OCI-LY3 (cell line): Measurements from ENCODE around the gene OR6S1.

Source experiments
- EZH2phosphoT487 ChIP-seq: fragments of 200-600 bp; shearing (Covaris generic); IDR thresholded peaks from 2 replicates; pipeline ENCODE4 v1.6.1; 2018; ENCODE audit warnings: antibody characterized with exemption, mixed run types, low read depth
- TF ChIP-seq, protein P1 (sequence below): fragments of 200-600, 300-600 bp; sonication (generic); IDR thresholded peaks from 2 replicates; pipeline ENCODE4 v1.5.1; 2014; ENCODE audit warnings: antibody characterized with exemption, low read length, low read depth

DNA sequence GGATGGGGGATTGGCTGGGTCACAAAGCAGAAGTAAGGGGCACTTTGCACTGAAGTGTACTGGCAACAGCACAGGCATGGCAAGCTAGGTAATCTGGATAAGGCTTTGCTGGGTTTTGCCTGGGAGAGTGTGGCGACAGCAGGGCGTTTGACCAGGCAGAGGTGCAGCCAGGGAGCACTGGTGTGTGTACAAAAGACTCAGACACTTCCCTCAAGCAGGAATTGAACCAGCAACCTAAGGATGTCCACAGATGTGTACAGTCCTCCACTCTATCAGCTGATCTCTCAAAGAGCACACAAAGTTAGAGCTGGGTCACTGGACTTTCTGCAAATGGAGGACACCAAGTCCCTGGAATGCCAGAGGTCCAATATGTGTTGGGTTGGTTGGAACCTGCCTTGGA lies 27.5 kb upstream of the OR6S1 start:
- TF ChIP-seq, protein P1, sequence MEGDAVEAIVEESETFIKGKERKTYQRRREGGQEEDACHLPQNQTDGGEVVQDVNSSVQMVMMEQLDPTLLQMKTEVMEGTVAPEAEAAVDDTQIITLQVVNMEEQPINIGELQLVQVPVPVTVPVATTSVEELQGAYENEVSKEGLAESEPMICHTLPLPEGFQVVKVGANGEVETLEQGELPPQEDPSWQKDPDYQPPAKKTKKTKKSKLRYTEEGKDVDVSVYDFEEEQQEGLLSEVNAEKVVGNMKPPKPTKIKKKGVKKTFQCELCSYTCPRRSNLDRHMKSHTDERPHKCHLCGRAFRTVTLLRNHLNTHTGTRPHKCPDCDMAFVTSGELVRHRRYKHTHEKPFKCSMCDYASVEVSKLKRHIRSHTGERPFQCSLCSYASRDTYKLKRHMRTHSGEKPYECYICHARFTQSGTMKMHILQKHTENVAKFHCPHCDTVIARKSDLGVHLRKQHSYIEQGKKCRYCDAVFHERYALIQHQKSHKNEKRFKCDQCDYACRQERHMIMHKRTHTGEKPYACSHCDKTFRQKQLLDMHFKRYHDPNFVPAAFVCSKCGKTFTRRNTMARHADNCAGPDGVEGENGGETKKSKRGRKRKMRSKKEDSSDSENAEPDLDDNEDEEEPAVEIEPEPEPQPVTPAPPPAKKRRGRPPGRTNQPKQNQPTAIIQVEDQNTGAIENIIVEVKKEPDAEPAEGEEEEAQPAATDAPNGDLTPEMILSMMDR = no peak
- TF ChIP-seq EZH2phosphoT487 = no peak
